B cell (primary cell): Measurements from ENCODE around the gene INF2. TPM values are rescaled to one million over a fixed set of nuclear protein-coding genes. Genes with fewer than 3 reads are reported as not detected.

ENCODE experiments used
- ATAC-seq: fragments of 200-7000 bp; cut with Tn5 transposase; one replicate; pipeline ENCODE4 v1.10.0; 2021; ENCODE audit warnings: low read depth, mild to moderate bottlenecking, moderate number of reproducible peaks, moderate library complexity
- CTCF ChIA-PET: fragments of 350-600 bp; sonication (Branson Sonifier 250); formaldehyde crosslinking; loops from one replicate; lab custom pipeline; 2021; ENCODE audit warnings: antibody characterized with exemption, inconsistent platforms; lab: Charles Lee
- POLR2A ChIA-PET: fragments of 350-600 bp; sonication (Branson Sonifier 250); formaldehyde crosslinking; loops from one replicate; lab custom pipeline; 2021; ENCODE audit warnings: antibody characterized with exemption; lab: Charles Lee
- DNase-seq: peaks from one replicate; pipeline ENCODE4 v3.0.0; 2013
- H2AFZ ChIP-seq: 2 replicates; pipeline ENCODE4 v1.6.1; 2012; ENCODE audit warnings: mild to moderate bottlenecking, low read depth, low read length; ENCODE audit not compliant: insufficient read depth, poor library complexity, severe bottlenecking
- H3K27ac ChIP-seq, 2 donors: 1 replicate in 1 of 2; 2 replicates in 1 of 2; pipeline ENCODE4 v1.5.1; 2012 to 2013; ENCODE audit warnings: low read length in 2 of 2, mild to moderate bottlenecking in 2 of 2, moderate library complexity in 1 of 2
- H3K27me3 ChIP-seq, 4 experiments: fragments of 200-600 bp in 1 of 4; sonication (generic) in 1 of 4; replicated peaks in 1 of 4; 1 replicate in 2 of 4; 2 replicates in 2 of 4; pipeline versions ENCODE4 v1.6.1 to v1.7.0; 2013 to 2016; ENCODE audit warnings: low read length in 3 of 4, mild to moderate bottlenecking in 2 of 4, mixed read lengths in 1 of 4, moderate library complexity in 1 of 4; ENCODE audit not compliant: insufficient read depth in 4 of 4, control insufficient read depth in 3 of 4; ENCODE audit errors: control extremely low read depth in 1 of 4
- H3K36me3 ChIP-seq, 2 experiments: replicated peaks in 1 of 2; 1 replicate in 1 of 2; 2 replicates in 1 of 2; pipeline versions ENCODE4 v1.6.1 to v1.7.1; 2013; ENCODE audit warnings: low read length in 1 of 2; ENCODE audit not compliant: insufficient read depth in 2 of 2, control insufficient read depth in 1 of 2; ENCODE audit errors: control extremely low read depth in 1 of 2, extremely low read depth in 1 of 2
- H3K4me1 ChIP-seq, 2 donors: fragments of 200-600 bp in 1 of 2; sonication (generic) in 1 of 2; 1 replicate in 1 of 2; 2 replicates in 1 of 2; pipeline versions ENCODE4 v1.5.1 to v1.6.1; 2013 to 2017; ENCODE audit warnings: low read length in 2 of 2; ENCODE audit not compliant: control insufficient read depth in 2 of 2, insufficient read depth in 2 of 2
- H3K4me2 ChIP-seq: replicated peaks from 2 replicates; pipeline ENCODE3; 2012; ENCODE audit warnings: mild to moderate bottlenecking, low read depth, low read length; ENCODE audit not compliant: poor library complexity, severe bottlenecking
- H3K4me3 ChIP-seq, 5 experiments: fragments of 200-600 bp in 1 of 5; sonication (generic) in 1 of 5; 1 replicate in 3 of 5; 2 replicates in 2 of 5; pipeline versions ENCODE4 v1.5.1 to v1.7.0; 2011 to 2016; ENCODE audit warnings: low read length in 4 of 5, mild to moderate bottlenecking in 4 of 5, low read depth in 2 of 5, control low read depth in 1 of 5, moderate library complexity in 1 of 5; ENCODE audit not compliant: insufficient read depth in 1 of 5; ENCODE audit errors: control extremely low read depth in 1 of 5, extremely low read depth in 1 of 5
- H3K79me2 ChIP-seq: fragments of 200-600 bp; sonication (generic); one replicate; pipeline ENCODE4 v1.6.0; 2016; ENCODE audit warnings: low read length; ENCODE audit not compliant: control insufficient read depth, insufficient read depth
- H3K9ac ChIP-seq: fragments of 200-600 bp; sonication (generic); 2 replicates; pipeline ENCODE4 v1.6.1; 2017; ENCODE audit warnings: mild to moderate bottlenecking, low read length, moderate library complexity
- H3K9me3 ChIP-seq, 3 donors: one replicate each; pipeline versions ENCODE4 v1.6.1 to v1.7.1; 2013; ENCODE audit warnings: low read length in 2 of 3; ENCODE audit not compliant: control insufficient read depth in 2 of 3, insufficient read depth in 1 of 3; ENCODE audit errors: control extremely low read depth in 1 of 3
- H4K20me1 ChIP-seq: 2 replicates; pipeline ENCODE4 v1.6.0; 2012; ENCODE audit warnings: mild to moderate bottlenecking, low read length; ENCODE audit not compliant: insufficient read depth, control insufficient read depth, poor library complexity, severe bottlenecking
- H3K27ac Mint-ChIP-seq: one replicate; pipeline ENCODE4 v1.8.0; 2021; ENCODE audit warnings: mixed read lengths
- H3K27me3 Mint-ChIP-seq: one replicate; pipeline ENCODE4 v1.8.0; 2021; ENCODE audit warnings: mixed read lengths
- H3K4me1 Mint-ChIP-seq: one replicate; pipeline ENCODE4 v1.8.0; 2021; ENCODE audit warnings: mixed read lengths
- H3K4me3 Mint-ChIP-seq: one replicate; pipeline ENCODE4 v1.8.0; 2021; ENCODE audit warnings: mixed read lengths
- H3K9me3 Mint-ChIP-seq: one replicate; pipeline ENCODE4 v1.8.0; 2022; ENCODE audit warnings: mixed read lengths; ENCODE audit not compliant: insufficient read depth
- CTCF ChIP-seq: fragments of 200-600 bp; IDR thresholded peaks from one replicate; pipeline ENCODE4 v1.8.0; 2022; ENCODE audit warnings: antibody characterized with exemption, mild to moderate bottlenecking
- EZH2 ChIP-seq: IDR thresholded peaks from 2 replicates; pipeline ENCODE4 v1.6.1; 2012; ENCODE audit warnings: borderline replicate concordance, low read depth, mild to moderate bottlenecking, moderate library complexity, low read length; ENCODE audit not compliant: insufficient read depth, poor library complexity, severe bottlenecking
- WGBS: methylation state at CpG from one replicate; pipeline ENCODE4 v1.1.5; 2013; ENCODE audit warnings: missing lambda C conversion rate; ENCODE audit not compliant: insufficient coverage; 5-methylcytosine and 5-hydroxymethylcytosine counted together
- intact Hi-C: fragments of 100-400 bp; cut with micrococcal nuclease; formaldehyde crosslinking; loops from one replicate; pipeline ENCODE4 v1.10.0; 2022
- polyA plus RNA-seq: library from polyadenylated mRNA; depleted of rRNA; stranded (reverse); fragments of >200 nt; gene quantifications from 2 replicates; pipeline ENCODE4 v1.2.3, GENCODE V29; 2012
- total RNA-seq, 2 donors: library from RNA; stranded (reverse); fragments of 120-200 nt in 1 of 2; gene quantifications; 1 replicate in 1 of 2; 2 replicates in 1 of 2; pipeline versions ENCODE4 v1.2.3 to v1.2.4, GENCODE V29; 2013 to 2022

Gene INF2
- total and polyA plus RNA-seq, 2 donors (not counting 1 experiment from before 2014, with no cell fraction given) = 90.2 to 100 TPM

DNA sequence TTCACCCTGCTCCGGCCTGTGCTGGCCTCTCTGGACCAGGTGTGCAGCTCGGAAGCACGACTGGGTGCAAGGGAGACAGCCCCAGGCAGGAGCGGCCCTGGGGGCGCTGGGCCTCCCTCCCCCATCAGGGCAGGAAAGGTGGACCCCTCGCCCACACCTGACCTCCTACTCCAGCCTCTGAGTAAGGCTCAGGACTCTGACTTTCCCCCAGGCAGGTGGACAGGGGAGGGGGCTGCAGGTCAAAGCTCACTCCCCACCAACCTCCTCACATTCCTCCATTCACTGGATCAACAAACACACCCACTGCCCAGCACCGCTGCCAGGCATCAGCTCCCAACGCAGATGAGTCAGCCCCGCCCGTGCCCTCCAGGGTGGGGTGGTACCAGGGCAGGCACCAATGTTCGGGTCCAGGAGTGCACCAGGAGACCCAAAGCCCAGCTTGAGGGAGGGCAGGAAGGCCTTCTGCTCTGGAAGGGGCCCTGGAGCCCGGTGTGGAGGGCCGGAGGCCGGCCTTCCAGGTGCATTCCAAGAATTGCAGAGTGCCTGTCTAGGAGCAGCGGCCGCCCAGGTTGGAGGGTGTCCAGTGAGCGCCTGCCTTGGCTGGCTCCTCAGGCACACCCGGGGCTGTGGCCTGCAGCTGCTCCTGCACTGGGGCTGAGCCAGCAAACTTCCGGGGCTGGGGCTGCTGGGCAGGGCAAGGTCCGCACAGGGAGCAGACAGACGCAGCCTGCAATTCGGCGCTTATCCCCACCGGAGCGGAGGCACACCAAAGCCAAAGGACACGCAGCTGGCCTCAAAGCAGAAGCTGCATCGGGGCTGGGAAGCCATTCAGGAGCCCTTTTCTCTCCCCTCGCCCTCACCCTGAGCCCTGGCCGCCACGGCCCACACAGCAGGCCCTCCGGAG lies 1.6 kb upstream of the INF2 start:
- Mint-ChIP-seq H3K4me1 (peaks cover 60% of the 10 kb centered on the region), H3K27ac (peak overlapping the region; percentile 80), H3K9me3 (no peaks in the 10 kb centered on the region), H3K4me3 (peak overlapping the region; percentile 52), H3K27me3 (no peaks in the 10 kb centered on the region)
- ChIA-PET CTCF (interaction anchor here (1.0 to 2.4 kb wide), 2 partner anchors 30 to 40 kb away, joined by 4 to 6 read pairs; no protein-coding TSS in a partner anchor), POLR2A (interaction anchor here (1.1 to 1.3 kb wide), 4 partner anchors 8 to 30 kb away, joined by 3 to 6 read pairs (median 4); no protein-coding TSS in a partner anchor)
- no peaks in the 10 kb centered on the region for H3K9me3 ChIP-seq
- H4K20me1 ChIP-seq = peaks cover 30% of the 10 kb centered on the region
- peaks cover 0 to 7% of the 10 kb centered on the region in 2 experiments for H3K36me3 ChIP-seq
- H2AFZ ChIP-seq = no peak overlapping the region
- H3K4me3 ChIP-seq = no peak overlapping the region
- no peaks in the 10 kb centered on the region for H3K27me3 ChIP-seq
- peaks cover 40 to 73% of the 10 kb centered on the region in 2 donors for H3K4me1 ChIP-seq
- peak overlapping the region; percentile 87 for H3K4me2 ChIP-seq
- intact Hi-C loops = loop anchor here (2.0 kb wide), 1 partner anchor 31 kb away; no protein-coding TSS in a partner anchor
- TF ChIP-seq CTCF (no peak), EZH2 (no peak)
- peak overlapping the region in 1 of 2 donors; percentile 71 for H3K27ac ChIP-seq
- WGBS = 87% methylated on average over 27 of the region's 31 CpGs
- DNase-seq = no peak
- ATAC-seq = no peak
- H3K9ac ChIP-seq = no peak overlapping the region
- H3K79me2 ChIP-seq = peaks cover 34% of the 10 kb centered on the region
